GM21360 (cell line): ENCODE measurements around the gene SPSB2.

Source experiments
- ATAC-seq: cut with Tn5 transposase; IDR thresholded peaks from one replicate; pipeline ENCODE4 v1.9.1; 2021; ENCODE audit warnings: mild to moderate bottlenecking, moderate library complexity; ENCODE audit not compliant: unreplicated experiment

The SPSB2 gene

GRCh38 chr12:6822426-6823135 is 50.5 kb downstream of the SPSB2 start:
- ATAC-seq: no peak

DNA sequence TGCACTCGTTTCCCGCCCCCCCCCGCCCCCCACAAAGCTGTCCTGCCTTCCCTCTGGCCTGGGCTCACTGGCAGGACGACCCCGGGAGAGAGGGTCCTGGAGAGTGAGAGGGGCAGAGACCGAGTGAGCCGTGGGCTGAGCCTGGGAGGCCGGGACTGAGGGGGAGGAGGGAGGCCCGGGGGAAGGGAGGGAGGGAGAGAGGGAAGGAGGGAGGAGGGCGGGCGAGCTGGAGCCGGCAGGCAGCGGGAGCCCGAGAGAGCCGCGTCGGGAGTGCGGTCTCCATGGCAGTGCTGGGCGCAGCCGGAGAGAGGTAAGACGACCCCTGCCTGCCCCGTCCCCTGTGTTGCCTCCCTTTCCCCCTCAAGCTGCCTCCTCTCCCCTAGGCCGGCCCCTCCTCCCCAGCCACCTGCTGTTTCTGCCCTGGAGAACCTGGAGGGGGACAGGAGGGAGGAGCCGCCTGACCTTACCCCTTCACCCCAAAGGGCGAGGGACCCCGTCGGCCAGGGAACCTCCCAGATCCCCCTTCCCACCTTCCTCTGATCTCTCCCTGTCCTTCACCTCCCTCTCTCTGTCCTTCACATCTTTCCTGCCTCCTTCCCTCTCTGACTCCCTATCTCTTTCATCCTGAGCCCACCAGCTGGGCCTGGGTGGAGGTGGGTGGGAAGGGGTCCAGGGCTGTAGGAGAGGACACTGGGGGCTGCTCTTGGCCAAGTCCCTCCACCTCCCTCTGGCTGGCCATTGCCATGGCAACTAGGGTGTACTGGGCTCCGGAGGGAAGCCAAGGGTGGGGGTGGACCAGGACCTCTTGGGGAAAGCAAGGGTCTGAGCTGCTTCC is 51.3 kb downstream of the SPSB2 start, which contains the start of gene GPR162:
Gene GPR162 (plus strand): TSS at position 231 of the 835 bp plus-strand sequence. CDS start 2,078 bp downstream, outside the sequence.
- ATAC-seq: no peak
